ENCODE results near the gene CPT1C. TPM values are rescaled to one million over a fixed set of nuclear protein-coding genes. Genes with fewer than 3 reads are reported as not detected.

The CPT1C gene
- total RNA-seq, 2 experiments from 2014 or later, result 0.47 to 0.59 TPM

GRCh38 chr19:49761249-49761624, 70.3 kb downstream of the CPT1C start:
- Histone ChIP-seq H3K9me3 (ENCODE audit: control insufficient read depth in 1 of 2, insufficient read depth in 1 of 2, low read length in 2 of 2) (peaks cover 1 to 5% of the 10 kb centered on the region in 2 experiments), H3K27ac (ENCODE audit: low read depth in 1 of 2, low read length in 2 of 2) (peak overlapping the region in 1 of 2 donors; percentile 65), H3K27me3 (ENCODE audit: control insufficient read depth in 1 of 2, insufficient read depth in 2 of 2, low read length in 2 of 2) (no peaks in the 10 kb centered on the region), H3K4me1 (ENCODE audit: insufficient read depth, low read length) (peaks cover 14% of the 10 kb centered on the region), H3K4me3 (ENCODE audit: low read length) (peak overlapping the region; percentile 25), H3K36me3 (ENCODE audit: insufficient read depth, low read length) (no peaks in the 10 kb centered on the region)
- POLR2A ChIA-PET, result interaction anchor here (1.2 kb wide), 1 partner anchor 44 kb away, joined by 3 read pairs; no protein-coding TSS in a partner anchor
- peak overlapping the region; percentile 80 for H3K27ac Mint-ChIP-seq
- intact Hi-C loops (cut with DNase I, micrococcal nuclease), result no loop called here
- TF ChIP-seq CTCF (IDR thresholded peaks at IDR 0.05), result no peak
- DNase-seq (no peak), ATAC-seq (ENCODE audit: poor library complexity) (no peak)
- H3K36me3 Mint-ChIP-seq (ENCODE audit: low read depth), result no peaks in the 10 kb centered on the region
- no peaks in the 10 kb centered on the region for H3K9me3 Mint-ChIP-seq
- no peaks in the 10 kb centered on the region for H3K27me3 Mint-ChIP-seq
- H3K4me3 Mint-ChIP-seq, result peak overlapping the region; percentile 63
- H3K4me1 Mint-ChIP-seq (ENCODE audit: low read depth), result peaks cover 7% of the 10 kb centered on the region
- CTCF ChIA-PET, result no interaction called here

- no peaks in the 10 kb centered on the region for H3K27me3 Mint-ChIP-seq
- H3K9me3 Mint-ChIP-seq, result no peaks in the 10 kb centered on the region
- H3K27ac ChIP-seq (ENCODE audit: low read depth in 1 of 2, low read length in 2 of 2), result peak overlapping the region in 1 of 2 donors; percentile 65
- ATAC-seq (ENCODE audit: poor library complexity), result no peak
- no peaks in the 10 kb centered on the region for H3K36me3 ChIP-seq (ENCODE audit: insufficient read depth, low read length)
- no peak for TF ChIP-seq CTCF (IDR thresholded peaks at IDR 0.05)
- intact Hi-C loops (cut with DNase I, micrococcal nuclease), result no loop called here
- ChIA-PET CTCF (no interaction called here), POLR2A (interaction anchor here (1.2 kb wide), 1 partner anchor 44 kb away, joined by 3 read pairs; no protein-coding TSS in a partner anchor)
- peaks cover 13% of the 10 kb centered on the region for H3K4me1 Mint-ChIP-seq (ENCODE audit: low read depth)
- H3K4me3 Mint-ChIP-seq, result peak overlapping the region; percentile 63
- peaks cover 14% of the 10 kb centered on the region for H3K4me1 ChIP-seq (ENCODE audit: insufficient read depth, low read length)
- peaks cover 0 to 1% of the 10 kb centered on the region in 2 experiments for H3K9me3 ChIP-seq (ENCODE audit: control insufficient read depth in 1 of 2, insufficient read depth in 1 of 2, low read length in 2 of 2)
- peak in 6 of 14 experiments; percentile 4 to 70 (median 28) for DNase-seq
- peak overlapping the region; percentile 25 for H3K4me3 ChIP-seq (ENCODE audit: low read length)
- H3K27me3 ChIP-seq (ENCODE audit: control insufficient read depth in 1 of 2, insufficient read depth in 2 of 2, low read length in 2 of 2), result no peaks in the 10 kb centered on the region
- peak overlapping the region; percentile 80 for H3K27ac Mint-ChIP-seq
- peaks cover 4% of the 10 kb centered on the region for H3K36me3 Mint-ChIP-seq (ENCODE audit: low read depth)
Measured at GRCh38 chr19:49761625-49762311, 70.9 kb downstream of the CPT1C start.

- Mint-ChIP-seq H3K27me3 (no peaks in the 10 kb centered on the region), H3K27ac (peak within 1 kb of the TSS; percentile 80), H3K4me3 (peak within 1 kb of the TSS; percentile 68), H3K9me3 (no peaks in the 10 kb centered on the region), H3K4me1 (ENCODE audit: low read depth) (peaks cover 25% of the 10 kb centered on the region), H3K36me3 (ENCODE audit: low read depth) (peaks cover 11% of the 10 kb centered on the region)
- ChIA-PET POLR2A (no interaction called here), CTCF (interaction anchor here (0.7 kb wide), 1 partner anchor 46 kb away, joined by 3 read pairs; no protein-coding TSS in a partner anchor)
- DNase-seq (no peak), ATAC-seq (ENCODE audit: poor library complexity) (no peak)
- intact Hi-C loops (cut with DNase I, micrococcal nuclease), result no loop called here
- H3K36me3 ChIP-seq (ENCODE audit: insufficient read depth, low read length), result no peaks in the 10 kb centered on the region
- H3K9me3 ChIP-seq (ENCODE audit: control insufficient read depth in 1 of 2, insufficient read depth in 1 of 2, low read length in 2 of 2), result no peaks in the 10 kb centered on the region
- H3K27me3 ChIP-seq (ENCODE audit: control insufficient read depth in 1 of 2, insufficient read depth in 2 of 2, low read length in 2 of 2), result no peaks in the 10 kb centered on the region
- H3K4me3 ChIP-seq (ENCODE audit: low read length), result no peak within 1 kb of the TSS
- H3K4me1 ChIP-seq (ENCODE audit: insufficient read depth, low read length), result peaks cover 27% of the 10 kb centered on the region
- peak within 1 kb of the TSS in 1 of 2 donors; percentile 65 for H3K27ac ChIP-seq (ENCODE audit: low read depth in 1 of 2, low read length in 2 of 2)
- TF ChIP-seq CTCF (IDR thresholded peaks at IDR 0.05), result no peak
Measured at GRCh38 chr19:49763230-49763629, 72.3 kb downstream of the CPT1C start, which contains the start of gene TSKS. TSKS (minus strand) TSS chr19:49763306; CDS start chr19:49763247, 59 bp downstream.

Small RNA genes lying within 50 kb of the gene (microRNA-seq; reads per million reads assigned to microRNA genes)
- not detected for gene MIR5088 (ENCODE audit: borderline microRNAs expressed, borderline replicate concordance)

Other genes with a start within 250 kb of the CPT1C start
- not detected for gene SLC17A7, start 249.6 kb upstream of the CPT1C start, total RNA-seq
- gene PIH1D1, start 239.3 kb upstream of the CPT1C start, total RNA-seq, result 100 to 1,000 TPM; 145 to 151 TPM
- 10 to 100 TPM; 25.1 to 25.8 TPM for gene ALDH16A1, start 237.9 kb upstream of the CPT1C start, total RNA-seq
- gene FLT3LG, start 216.9 kb upstream of the CPT1C start, total RNA-seq, result 100 to 1,000 TPM; 311 to 325 TPM
- 1,000 to 10,000 TPM; 5,328 to 5,481 TPM for gene RPL13A, start 203.5 kb upstream of the CPT1C start, total RNA-seq
- gene RPS11, start 194.7 kb upstream of the CPT1C start, total RNA-seq, result 1,000 to 10,000 TPM; 2,912 to 3,041 TPM
- 10 to 100 TPM; 50.2 to 52.5 TPM for gene FCGRT, start 178.5 kb upstream of the CPT1C start, total RNA-seq
- gene RCN3, start 163.1 kb upstream of the CPT1C start, total RNA-seq, result 1 to 10 TPM; 4.8 to 7.8 TPM
- gene NOSIP, start 110.6 kb upstream of the CPT1C start, total RNA-seq, result 100 to 1,000 TPM; 202 to 203 TPM
- under 1 TPM; 0.49 to 0.78 TPM for gene PRRG2, start 109.8 kb upstream of the CPT1C start, total RNA-seq
- 10 to 100 TPM; 41.7 to 42.2 TPM for gene PRR12, start 99.9 kb upstream of the CPT1C start, total RNA-seq
- gene RRAS, start 51.0 kb upstream of the CPT1C start, total RNA-seq, result 1 to 10 TPM; 4.2 to 4.7 TPM
- gene SCAF1, start 48.9 kb upstream of the CPT1C start, total RNA-seq, result 10 to 100 TPM; 30.6 to 34.8 TPM
- gene IRF3, start 25.3 kb upstream of the CPT1C start, total RNA-seq, result 100 to 1,000 TPM; 109 to 119 TPM
- gene BCL2L12, start 25.2 kb upstream of the CPT1C start, total RNA-seq, result 10 to 100 TPM in 1 of 2 experiments, 1 to 10 TPM in 1; 9.9 to 11.3 TPM
- 10 to 100 TPM; 41.5 to 46.4 TPM for gene PRMT1, start 13.8 kb upstream of the CPT1C start, total RNA-seq
- gene ADM5, start 1.5 kb upstream of the CPT1C start, total RNA-seq, result 1 to 10 TPM; 2.1 to 2.5 TPM
- gene TSKS, start 72.2 kb downstream of the CPT1C start, total RNA-seq, result 1 to 10 TPM; 2.1 to 2.9 TPM
- gene AP2A1, start 75.9 kb downstream of the CPT1C start, total RNA-seq, result 10 to 100 TPM; 28.2 to 28.9 TPM
- gene FUZ, start 122.2 kb downstream of the CPT1C start, total RNA-seq, result 10 to 100 TPM; 14.9 to 15.2 TPM
- 10 to 100 TPM; 67.2 to 67.8 TPM for gene MED25, start 127.2 kb downstream of the CPT1C start, total RNA-seq
- gene PTOV1, start 160.0 kb downstream of the CPT1C start, total RNA-seq, result 100 to 1,000 TPM; 127 to 134 TPM
- gene PNKP, start 176.5 kb downstream of the CPT1C start, total RNA-seq, result 10 to 100 TPM; 96.1 to 98.1 TPM
- gene AKT1S1, start 186.2 kb downstream of the CPT1C start, total RNA-seq, result 10 to 100 TPM; 15.1 to 15.8 TPM
- gene TBC1D17, start 186.6 kb downstream of the CPT1C start, total RNA-seq, result 10 to 100 TPM; 35.5 to 35.8 TPM
- 1 to 10 TPM; 4.7 to 5.4 TPM for gene IL4I1, start 205.8 kb downstream of the CPT1C start, total RNA-seq
- gene ATF5, start 238.1 kb downstream of the CPT1C start, total RNA-seq, result 10 to 100 TPM; 16.3 to 19.1 TPM
- gene NUP62, start 238.4 kb downstream of the CPT1C start, total RNA-seq, result 10 to 100 TPM; 19.2 to 21.7 TPM

Data from CD4-positive, alpha-beta T cell (primary cell).